ENCODE data around the gene MOB3C. TPM values are rescaled to one million over a fixed set of nuclear protein-coding genes. Genes with fewer than 3 reads are reported as not detected.

MOB3C gene
- total and polyA plus RNA-seq, 10 of the 15 experiments (the other 5 are each of a cell fraction or from before 2014, with no cell fraction given), result 1.0 to 16.0 (median 9.4) TPM

DNA sequence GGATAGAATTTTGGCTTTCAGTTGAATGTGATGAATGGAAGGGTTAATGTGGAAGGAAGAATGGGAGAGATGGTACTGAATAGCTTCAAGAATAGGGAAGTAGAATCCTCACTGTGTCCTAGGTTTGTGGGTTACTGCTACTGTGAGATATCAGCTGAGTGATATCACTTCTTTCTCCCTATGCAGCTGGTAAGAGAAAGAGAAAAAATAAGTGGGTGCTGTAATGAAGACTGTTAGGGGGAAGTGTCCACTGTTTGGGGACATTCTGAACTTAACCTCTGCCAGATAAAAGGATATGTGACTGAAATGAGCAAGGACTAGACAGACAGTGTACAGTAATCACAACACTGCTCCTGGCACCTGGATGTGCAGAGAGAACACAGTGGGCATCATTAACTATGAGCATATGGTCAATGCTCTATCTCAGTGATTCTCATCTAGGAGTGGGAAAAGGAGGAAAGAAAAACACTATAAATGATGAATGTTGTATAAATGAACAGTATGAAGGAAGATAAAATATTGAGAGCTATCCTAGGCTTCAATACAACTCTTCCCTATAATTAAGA, 25.6 kb upstream of the MOB3C start:
- ChIA-PET RAD21 (ENCODE audit: unreplicated experiment) (no interaction called here), POLR2A (no interaction called here), CTCF (interaction anchor here (2.0 kb wide), 1 partner anchor 113 kb away, joined by 4 read pairs; no protein-coding TSS in a partner anchor), SMC1A (ENCODE audit: uncharacterized antibody, unreplicated experiment) (interaction anchor here (1.0 kb wide), 1 partner anchor 17 kb away, joined by 3 read pairs; no protein-coding TSS in a partner anchor)
- in situ Hi-C loops (cut with MboI) (no loop called here), intact Hi-C loops (cut with micrococcal nuclease; ENCODE audit: unreplicated experiment) (no loop called here)
- H3K9ac ChIP-seq (ENCODE audit: control insufficient read depth, insufficient read depth, low read length), result no peak overlapping the region
- H3K36me3 ChIP-seq (ENCODE audit: control insufficient read depth in 2 of 2, insufficient read depth in 2 of 2, low read length in 1 of 2), result no peaks in the 10 kb centered on the region; a peak in 2 of 4 replicates
- no peak overlapping the region for H3K27ac ChIP-seq (ENCODE audit: control insufficient read depth, insufficient read depth)
- BruUV-seq (replicated peaks), result no TSS peak
- ATAC-seq, result no peak
- TF ChIP-seq NR2C2 (IDR thresholded peaks at IDR 0.05; ENCODE audit: borderline replicate concordance, control insufficient read depth, insufficient read length, low read depth) (no peak), BMI1 (IDR thresholded peaks at IDR 0.05; ENCODE audit: borderline replicate concordance) (no peak), SMAD5 (IDR thresholded peaks at IDR 0.05; ENCODE audit: low read depth) (no peak), HDAC6 (IDR thresholded peaks at IDR 0.05; ENCODE audit: unreplicated experiment) (no peak), FOXK2 (IDR thresholded peaks at IDR 0.05) (no peak), ZBTB11 (CRISPR knock-in tag; IDR thresholded peaks at IDR 0.05) (no peak), ZBED1 (IDR thresholded peaks at IDR 0.05; ENCODE audit: borderline replicate concordance) (no peak), NFYA (IDR thresholded peaks at IDR 0.05; ENCODE audit: borderline replicate concordance, low read depth, low read length) (no peak), POLR2AphosphoS5 (IDR thresholded peaks at IDR 0.05; ENCODE audit: low read length) (no peak)
- TF ChIP-seq, protein P1, sequence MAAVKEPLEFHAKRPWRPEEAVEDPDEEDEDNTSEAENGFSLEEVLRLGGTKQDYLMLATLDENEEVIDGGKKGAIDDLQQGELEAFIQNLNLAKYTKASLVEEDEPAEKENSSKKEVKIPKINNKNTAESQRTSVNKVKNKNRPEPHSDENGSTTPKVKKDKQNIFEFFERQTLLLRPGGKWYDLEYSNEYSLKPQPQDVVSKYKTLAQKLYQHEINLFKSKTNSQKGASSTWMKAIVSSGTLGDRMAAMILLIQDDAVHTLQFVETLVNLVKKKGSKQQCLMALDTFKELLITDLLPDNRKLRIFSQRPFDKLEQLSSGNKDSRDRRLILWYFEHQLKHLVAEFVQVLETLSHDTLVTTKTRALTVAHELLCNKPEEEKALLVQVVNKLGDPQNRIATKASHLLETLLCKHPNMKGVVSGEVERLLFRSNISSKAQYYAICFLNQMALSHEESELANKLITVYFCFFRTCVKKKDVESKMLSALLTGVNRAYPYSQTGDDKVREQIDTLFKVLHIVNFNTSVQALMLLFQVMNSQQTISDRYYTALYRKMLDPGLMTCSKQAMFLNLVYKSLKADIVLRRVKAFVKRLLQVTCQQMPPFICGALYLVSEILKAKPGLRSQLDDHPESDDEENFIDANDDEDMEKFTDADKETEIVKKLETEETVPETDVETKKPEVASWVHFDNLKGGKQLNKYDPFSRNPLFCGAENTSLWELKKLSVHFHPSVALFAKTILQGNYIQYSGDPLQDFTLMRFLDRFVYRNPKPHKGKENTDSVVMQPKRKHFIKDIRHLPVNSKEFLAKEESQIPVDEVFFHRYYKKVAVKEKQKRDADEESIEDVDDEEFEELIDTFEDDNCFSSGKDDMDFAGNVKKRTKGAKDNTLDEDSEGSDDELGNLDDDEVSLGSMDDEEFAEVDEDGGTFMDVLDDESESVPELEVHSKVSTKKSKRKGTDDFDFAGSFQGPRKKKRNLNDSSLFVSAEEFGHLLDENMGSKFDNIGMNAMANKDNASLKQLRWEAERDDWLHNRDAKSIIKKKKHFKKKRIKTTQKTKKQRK (IDR thresholded peaks at IDR 0.05; ENCODE audit: low read depth, low read length), result no peak
- no peak for FAIRE-seq
- no peak overlapping the region for H3K4me3 ChIP-seq
- H3K4me2 ChIP-seq (ENCODE audit: control insufficient read depth, insufficient read depth), result no peak overlapping the region
- H3K9me3 ChIP-seq (replicated peaks; ENCODE audit: control insufficient read depth, insufficient read depth, low read length), result no peaks in the 10 kb centered on the region
- no peaks in the 10 kb centered on the region for H3K4me1 ChIP-seq (ENCODE audit: control insufficient read depth, insufficient read depth, low read length)
- H4K20me1 ChIP-seq (ENCODE audit: control insufficient read depth, insufficient read depth), result no peaks in the 10 kb centered on the region
- no peak overlapping the region for H2AFZ ChIP-seq (ENCODE audit: control insufficient read depth, low read depth, low read length)
- no peak for DNase-seq (ENCODE audit: low read depth, low spot score)
- H3K27me3 ChIP-seq (replicated peaks in 1 of 2; ENCODE audit: control insufficient read depth in 2 of 2, insufficient read depth in 2 of 2, low read length in 1 of 2), result no peaks in the 10 kb centered on the region
- H3K79me2 ChIP-seq (ENCODE audit: control insufficient read depth, insufficient read depth, low read length), result no peaks in the 10 kb centered on the region
